Large intestine (tissue), 12 donors: Measurements from ENCODE around the gene NDOR1. TPM values are rescaled to one million over a fixed set of nuclear protein-coding genes. Genes with fewer than 3 reads are reported as not detected.

Source experiments
- DNase-seq, 2 donors: peaks; one replicate each; pipeline versions ENCODE4 v3.0.0 to v3.0.0-alpha.2; 2013
- H3K27ac ChIP-seq: one replicate; pipeline ENCODE4 v1.5.1; 2013; ENCODE audit warnings: low read length
- H3K27me3 ChIP-seq: 2 replicates; pipeline ENCODE4 v1.6.1; 2013; ENCODE audit warnings: low read length; ENCODE audit not compliant: control insufficient read depth, insufficient read depth
- H3K36me3 ChIP-seq: 2 replicates; pipeline ENCODE4 v1.6.1; 2013; ENCODE audit warnings: low read length; ENCODE audit not compliant: control insufficient read depth, insufficient read depth
- H3K4me1 ChIP-seq: one replicate; pipeline ENCODE4 v1.6.1; 2013; ENCODE audit warnings: low read length; ENCODE audit not compliant: control insufficient read depth, insufficient read depth
- H3K4me3 ChIP-seq: one replicate; pipeline ENCODE4 v1.5.1; 2013; ENCODE audit warnings: low read length
- H3K9me3 ChIP-seq: one replicate; pipeline ENCODE4 v1.6.1; 2013; ENCODE audit warnings: mild to moderate bottlenecking, low read depth, low read length, moderate library complexity; ENCODE audit not compliant: control insufficient read depth
- WGBS: methylation state at CpG from one replicate; pipeline ENCODE4 v1.1.5; 2013; ENCODE audit warnings: low lambda C conversion rate; ENCODE audit not compliant: insufficient coverage; 5-methylcytosine and 5-hydroxymethylcytosine counted together
- long read RNA-seq, 11 donors: transcript quantifications; one replicate each; lab custom pipeline, GENCODE V29; 2026
- polyA plus RNA-seq: library from polyadenylated mRNA; unstranded; fragments of 120-200 nt; gene quantifications from one replicate; pipeline ENCODE4 v1.2.1, GENCODE V29; 2013

The NDOR1 gene
- 12.1 TPM for polyA plus RNA-seq
- long read RNA-seq, donor 1, partial matches to known transcripts = 0 of 2 reads
- long read RNA-seq, donor 1, other reads (novel, unspliced or antisense) = 0 of 2 reads
- long read RNA-seq, donor 2, partial matches to known transcripts = 0 of 1 reads
- long read RNA-seq, donor 2, other reads (novel, unspliced or antisense) = 0 of 1 reads
- long read RNA-seq, donor 3 = 0 reads
- long read RNA-seq, donor 4 = 0 reads
- long read RNA-seq, donor 5 = 0 reads
- long read RNA-seq, donor 6, partial matches to known transcripts = 0 of 2 reads
- long read RNA-seq, donor 6, other reads (novel, unspliced or antisense) = 0 of 2 reads
- long read RNA-seq, donor 7, partial matches to known transcripts = 0 of 1 reads
- long read RNA-seq, donor 7, other reads (novel, unspliced or antisense) = 0 of 1 reads
- long read RNA-seq, donor 8 = 0 reads
- long read RNA-seq, donor 9 = 0 reads
- long read RNA-seq, donor 10 = 0 reads
- long read RNA-seq, donor 11, partial matches to known transcripts = 0 of 1 reads
- long read RNA-seq, donor 11, other reads (novel, unspliced or antisense) = 0 of 1 reads

GRCh38 chr9:137205126-137206069 is at the start of gene NDOR1, which contains the start of gene TMEM203:
Gene NDOR1, plus strand, starts transcription at chr9:137205700. Its CDS starts 78 bp downstream, at chr9:137205778.
Gene TMEM203, minus strand, starts transcription at chr9:137205648. Its CDS starts 234 bp downstream, at chr9:137205414.
- H3K4me1 ChIP-seq = peaks cover 27% of the 10 kb centered on the region
- H3K4me3 ChIP-seq = peak within 1 kb of the TSS; percentile 95
- peak within 1 kb of the TSS; percentile 48 for H3K27ac ChIP-seq
- DNase-seq = peak; percentile 81 to 86
- H3K9me3 ChIP-seq = no peaks in the 10 kb centered on the region
- 0% methylated on average over 1 of the region's 98 CpGs for WGBS
- no peaks in the 10 kb centered on the region for H3K27me3 ChIP-seq
- H3K36me3 ChIP-seq = peaks cover 6% of the 10 kb centered on the region

DNA sequence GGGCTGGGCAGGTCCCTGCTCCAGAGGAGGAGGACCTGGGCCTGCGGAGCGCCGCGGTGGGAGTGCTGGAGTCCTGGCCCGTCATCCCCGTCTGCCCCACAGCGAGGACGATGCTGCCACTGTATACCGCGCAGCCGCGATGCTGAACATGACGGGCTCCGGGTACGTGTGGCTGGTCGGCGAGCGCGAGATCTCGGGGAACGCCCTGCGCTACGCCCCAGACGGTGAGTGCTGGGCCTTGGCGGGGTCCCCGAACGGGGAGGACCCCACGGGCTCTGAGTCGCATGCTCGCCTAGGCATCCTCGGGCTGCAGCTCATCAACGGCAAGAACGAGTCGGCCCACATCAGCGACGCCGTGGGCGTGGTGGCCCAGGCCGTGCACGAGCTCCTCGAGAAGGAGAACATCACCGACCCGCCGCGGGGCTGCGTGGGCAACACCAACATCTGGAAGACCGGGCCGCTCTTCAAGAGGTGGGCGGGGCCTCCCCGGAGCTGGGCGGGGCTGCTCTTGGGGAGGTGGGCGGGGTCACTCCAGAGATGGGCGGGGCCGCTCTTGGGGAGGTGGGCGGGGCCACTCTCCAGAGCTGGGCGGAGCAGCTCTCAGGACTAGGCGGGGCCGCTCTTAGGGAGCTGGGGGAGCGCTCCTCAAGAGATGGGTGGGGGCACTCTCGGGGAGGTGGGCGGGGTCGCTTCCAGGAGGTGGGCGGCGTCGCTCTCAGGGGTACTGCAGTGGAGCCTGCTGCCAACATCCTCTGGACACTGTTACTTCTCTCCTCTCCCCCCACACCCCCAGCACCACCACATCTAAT is 48.7 kb upstream of the NDOR1 start:
- DNase-seq = no peak
- H3K9me3 ChIP-seq = peaks cover 10% of the 10 kb centered on the region
- H3K27ac ChIP-seq = no peak overlapping the region
- no peaks in the 10 kb centered on the region for H3K36me3 ChIP-seq
- WGBS = no CpG with 5 or more reads among the region's 65 CpGs
- H3K4me1 ChIP-seq = no peaks in the 10 kb centered on the region
- H3K4me3 ChIP-seq = no peak overlapping the region
- peaks cover 64% of the 10 kb centered on the region for H3K27me3 ChIP-seq

GRCh38 chr9:137157618-137158415 is 47.7 kb upstream of the NDOR1 start:
- H3K4me1 ChIP-seq = peaks cover 4% of the 10 kb centered on the region

DNA sequence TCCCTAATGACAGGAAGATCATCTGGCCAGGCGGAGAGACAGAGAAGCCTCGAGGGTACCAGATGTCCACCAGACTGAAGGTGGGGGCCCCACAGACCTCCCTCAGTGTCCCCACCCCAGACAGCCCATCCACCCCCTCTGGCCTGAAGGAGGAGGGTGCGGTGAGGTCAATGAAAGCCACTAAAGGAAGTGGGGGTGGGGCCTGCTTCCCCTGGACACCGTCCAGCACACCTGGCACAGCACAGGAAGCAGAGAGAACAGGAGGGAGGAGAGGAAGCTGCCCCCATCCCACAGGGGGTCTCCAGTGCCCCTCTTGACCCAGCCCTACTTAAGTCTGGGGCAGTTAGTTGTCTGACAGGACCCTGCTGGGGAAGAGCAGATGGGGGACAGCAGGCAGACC is 46.9 kb upstream of the NDOR1 start:
- no CpG with 5 or more reads among the region's 4 CpGs for WGBS
- H3K27me3 ChIP-seq = peaks cover 82% of the 10 kb centered on the region
- H3K4me3 ChIP-seq = no peak overlapping the region
- H3K9me3 ChIP-seq = peaks cover 11% of the 10 kb centered on the region
- no peak for DNase-seq
- no peaks in the 10 kb centered on the region for H3K36me3 ChIP-seq
- H3K27ac ChIP-seq = no peak overlapping the region
- H3K4me1 ChIP-seq = peaks cover 7% of the 10 kb centered on the region

More at GRCh38 chr9:137157618-137158415, 47.7 kb upstream of the NDOR1 start:
- H3K27me3 ChIP-seq = peaks cover 74% of the 10 kb centered on the region
- H3K9me3 ChIP-seq = peaks cover 10% of the 10 kb centered on the region
- no peak for DNase-seq
- H3K4me3 ChIP-seq = no peak overlapping the region
- H3K36me3 ChIP-seq = no peaks in the 10 kb centered on the region
- no CpG with 5 or more reads among the region's 19 CpGs for WGBS
- no peak overlapping the region for H3K27ac ChIP-seq

DNA sequence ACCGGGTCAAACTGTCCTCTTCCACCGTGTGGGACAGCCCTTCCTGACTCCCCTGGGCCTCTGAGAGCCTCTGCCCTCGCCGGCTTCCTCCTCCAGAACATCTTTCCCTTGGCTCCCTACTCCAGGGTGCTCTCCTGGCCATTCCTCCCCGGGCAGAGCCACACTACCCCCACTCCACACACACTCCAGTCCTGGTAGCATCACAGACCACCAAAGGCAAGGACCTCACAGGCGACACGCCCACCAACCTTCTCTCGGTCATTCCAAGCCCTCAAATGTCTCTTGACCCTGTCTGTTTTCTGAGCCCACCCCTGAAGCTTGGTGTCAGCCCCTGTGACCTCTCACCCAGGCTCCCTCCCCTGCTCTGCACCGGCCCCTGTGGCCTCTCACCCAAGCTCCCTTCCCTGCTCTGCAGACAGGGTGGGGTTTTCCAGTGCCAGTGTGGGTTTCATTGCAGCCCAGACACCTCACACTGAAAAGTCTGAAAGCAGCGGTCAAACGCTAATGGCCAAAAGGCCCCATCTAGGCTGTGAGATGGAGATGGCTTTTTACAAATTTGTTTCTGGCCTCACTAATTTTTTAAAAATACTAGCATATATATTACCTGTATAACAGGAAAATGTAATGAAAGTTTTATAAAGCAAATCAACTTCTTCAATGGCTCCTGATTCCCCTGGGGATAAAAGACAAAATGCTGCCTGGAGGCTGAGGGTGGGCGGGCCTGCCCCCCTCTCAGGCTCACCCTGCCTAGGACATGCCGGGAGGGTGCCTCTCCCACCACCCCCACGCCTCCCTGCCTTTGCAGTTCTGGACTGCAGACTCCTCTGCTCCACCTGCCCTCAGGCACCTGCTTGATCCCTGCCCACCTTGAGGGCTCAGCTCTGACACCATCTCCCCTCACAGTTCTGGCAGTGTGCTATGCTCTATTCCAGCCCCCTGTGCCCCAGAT is 46.1 kb upstream of the NDOR1 start:
- Histone ChIP-seq H3K4me1 (peaks cover 7% of the 10 kb centered on the region), H3K36me3 (no peaks in the 10 kb centered on the region), H3K27me3 (peaks cover 90% of the 10 kb centered on the region), H3K9me3 (peaks cover 15% of the 10 kb centered on the region), H3K4me3 (no peak overlapping the region), H3K27ac (no peak overlapping the region)
- WGBS = 52% methylated on average over 3 of the region's 14 CpGs
- no peak for DNase-seq

- H3K27ac ChIP-seq = no peak overlapping the region
- no peak overlapping the region for H3K4me3 ChIP-seq
- no peak for DNase-seq
- peaks cover 21% of the 10 kb centered on the region for H3K9me3 ChIP-seq
- H3K27me3 ChIP-seq = peaks cover 96% of the 10 kb centered on the region
- WGBS = no CpG with 5 or more reads among the region's 17 CpGs
- peaks cover 7% of the 10 kb centered on the region for H3K4me1 ChIP-seq
- no peaks in the 10 kb centered on the region for H3K36me3 ChIP-seq
Observed at GRCh38 chr9:137160054-137160425, 45.5 kb upstream of the NDOR1 start.

DNA sequence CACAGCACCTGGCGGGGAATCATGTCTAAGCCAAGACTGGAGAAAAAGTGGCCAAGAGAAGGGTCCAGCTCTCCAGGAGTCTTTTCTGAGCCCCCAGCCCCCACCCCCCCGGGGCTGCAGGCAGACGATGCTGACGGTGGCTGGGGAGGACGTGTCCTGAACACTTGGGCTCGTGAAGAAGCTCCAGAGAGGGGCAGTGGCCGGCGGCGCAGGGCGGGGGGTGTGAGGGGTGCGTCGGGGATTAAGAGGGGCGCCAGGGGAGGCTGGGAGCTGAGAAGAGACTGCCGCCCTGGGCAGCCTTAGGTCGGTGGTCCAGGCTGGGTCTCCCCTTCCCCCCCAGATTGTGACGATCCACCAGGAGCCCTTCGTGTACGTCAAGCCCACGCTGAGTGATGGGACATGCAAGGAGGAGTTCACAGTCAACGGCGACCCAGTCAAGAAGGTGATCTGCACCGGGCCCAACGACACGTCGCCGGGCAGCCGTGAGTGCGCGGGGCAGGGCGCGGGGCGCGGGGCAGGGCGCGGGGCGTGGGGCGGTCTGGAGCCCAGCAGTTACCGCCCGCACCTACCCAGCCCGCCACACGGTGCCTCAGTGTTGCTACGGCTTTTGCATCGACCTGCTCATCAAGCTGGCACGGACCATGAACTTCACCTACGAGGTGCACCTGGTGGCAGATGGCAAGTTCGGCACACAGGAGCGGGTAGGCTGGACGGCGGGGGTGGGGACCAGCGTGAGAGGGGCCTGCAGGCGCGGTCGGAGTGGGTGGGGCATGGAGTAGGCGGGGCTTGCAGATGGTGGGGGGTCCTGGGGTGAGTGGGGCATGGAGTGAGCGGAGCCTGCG is 44.6 kb upstream of the NDOR1 start:
- Histone ChIP-seq H3K4me3 (no peak overlapping the region), H3K9me3 (peaks cover 25% of the 10 kb centered on the region), H3K36me3 (no peaks in the 10 kb centered on the region), H3K4me1 (peaks cover 7% of the 10 kb centered on the region), H3K27me3 (peaks cover 96% of the 10 kb centered on the region), H3K27ac (no peak overlapping the region)
- DNase-seq = no peak
- no CpG with 5 or more reads among the region's 56 CpGs for WGBS
